SK-N-SH (cell line): ENCODE measurements around the gene TCF3. TPM values are rescaled to one million over a fixed set of nuclear protein-coding genes. Genes with fewer than 3 reads are reported as not detected.

Experiments
- CTCF ChIA-PET: fragments of 300-600, 350-600 bp; formaldehyde crosslinking; extraction: SDS; loops from one replicate; lab custom pipeline; 2021; lab: Yijun Ruan, JAX
- POLR2A ChIA-PET: fragments of 350-600 bp; sonication (Branson Sonifier 250); formaldehyde crosslinking; extraction: SDS; loops from one replicate; lab custom pipeline; 2020; ENCODE audit warnings: antibody characterized with exemption, inconsistent platforms; lab: Yijun Ruan, JAX
- DNase-seq: peaks from one replicate; pipeline ENCODE4 v3.0.0; 2012
- H2AFZ ChIP-seq: fragments of 200-600 bp; sonication (generic); 2 replicates; pipeline ENCODE4 v1.8.1; 2016; ENCODE audit warnings: antibody characterized with exemption, mild to moderate bottlenecking, low read depth
- H3F3A ChIP-seq: fragments of 200-600 bp; sonication (generic); replicated peaks from 2 replicates; pipeline ENCODE3; 2016; ENCODE audit warnings: antibody characterized with exemption, mild to moderate bottlenecking; ENCODE audit not compliant: insufficient read depth
- H3K27ac ChIP-seq, 2 experiments: fragments of 200-500 bp in 1 of 2; fragments of 200-600 bp in 1 of 2; sonication (Bioruptor generic) in 1 of 2; sonication (generic), shearing (Covaris generic) in 1 of 2; 2 replicates each; pipeline versions ENCODE4 v1.5.1 to v1.6.1; 2014 to 2016; ENCODE audit warnings: low read depth in 2 of 2, inconsistent platforms in 1 of 2, low read length in 1 of 2, mild to moderate bottlenecking in 1 of 2, mixed read lengths in 1 of 2
- H3K27me3 ChIP-seq: fragments of 200-600 bp; sonication (generic), shearing (Covaris generic); 2 replicates; pipeline ENCODE4 v1.6.1; 2016; ENCODE audit warnings: mixed run types; ENCODE audit not compliant: insufficient read depth
- H3K36me3 ChIP-seq, 2 experiments: fragments of 200-500 bp in 1 of 2; fragments of 200-600 bp in 1 of 2; sonication (Bioruptor generic) in 1 of 2; sonication (generic) in 1 of 2; replicated peaks in 1 of 2; 2 replicates each; pipeline versions ENCODE3 to v1.5.1; 2014 to 2016; ENCODE audit warnings: low read length in 1 of 2, mild to moderate bottlenecking in 1 of 2; ENCODE audit not compliant: insufficient read depth in 2 of 2, control insufficient read depth in 1 of 2
- H3K4me1 ChIP-seq, 2 experiments: fragments of 200-500 bp in 1 of 2; fragments of 200-600 bp in 1 of 2; sonication (Bioruptor generic) in 1 of 2; sonication (generic), shearing (Covaris generic) in 1 of 2; 2 replicates each; pipeline versions ENCODE4 v1.5.1 to v1.6.1; 2014 to 2016; ENCODE audit warnings: low read depth in 1 of 2, low read length in 1 of 2, mixed run types in 1 of 2; ENCODE audit not compliant: insufficient read depth in 2 of 2, control insufficient read depth in 1 of 2
- H3K4me2 ChIP-seq: fragments of 200-600 bp; sonication (generic), shearing (Covaris generic); 2 replicates; pipeline ENCODE4 v1.6.1; 2017; ENCODE audit warnings: mixed run types
- H3K4me3 ChIP-seq, 2 experiments: fragments of 200-500 bp in 1 of 2; fragments of 200-600 bp in 1 of 2; sonication (Bioruptor generic) in 1 of 2; sonication (generic), shearing (Covaris generic) in 1 of 2; 2 replicates each; pipeline versions ENCODE4 v1.5.1 to v1.8.1; 2014 to 2016; ENCODE audit warnings: low read depth in 2 of 2, inconsistent platforms in 1 of 2, low read length in 1 of 2, mild to moderate bottlenecking in 1 of 2, mixed read lengths in 1 of 2, moderate library complexity in 1 of 2
- H3K79me2 ChIP-seq: fragments of 200-600 bp; sonication (generic); 2 replicates; pipeline ENCODE4 v1.8.1; 2017; ENCODE audit warnings: mild to moderate bottlenecking; ENCODE audit not compliant: insufficient read depth
- H3K9ac ChIP-seq: fragments of 200-600 bp; sonication (generic); 2 replicates; pipeline ENCODE4 v1.6.1; 2017; ENCODE audit warnings: mixed run types
- H3K9me2 ChIP-seq: fragments of 200-600 bp; sonication (generic); 2 replicates; pipeline ENCODE4 v1.6.1; 2017; ENCODE audit warnings: mixed run types
- H3K9me3 ChIP-seq: fragments of 200-600 bp; sonication (generic); 2 replicates; pipeline ENCODE4 v1.6.1; 2017; ENCODE audit warnings: mixed run types, mild to moderate bottlenecking, moderate library complexity
- H4K20me1 ChIP-seq: fragments of 200-600 bp; sonication (generic); 2 replicates; pipeline ENCODE4 v1.6.1; 2017; ENCODE audit warnings: mild to moderate bottlenecking, mixed run types; ENCODE audit not compliant: insufficient read depth
- ELF1 ChIP-seq: IDR thresholded peaks from 2 replicates; pipeline ENCODE4 v1.4.0; 2012
- EZH2phosphoT487 ChIP-seq: fragments of 200-600 bp; sonication (generic); IDR thresholded peaks from 2 replicates; pipeline ENCODE4 v1.6.1; 2017; ENCODE audit warnings: low read depth, mixed run types, mild to moderate bottlenecking, antibody characterized with exemption, moderate library complexity, borderline replicate concordance
- FOXJ3 ChIP-seq: sonication (generic); formaldehyde crosslinking; IDR thresholded peaks from 2 replicates; pipeline ENCODE4 v1.5.1; 2020; ENCODE audit warnings: mild to moderate bottlenecking, missing genetic modification reagents
- FOXM1 ChIP-seq: IDR thresholded peaks from 2 replicates; pipeline ENCODE4 v1.4.0; 2012; ENCODE audit warnings: low read depth, mild to moderate bottlenecking
- GABPA ChIP-seq: IDR thresholded peaks from 2 replicates; pipeline ENCODE4 v1.4.0; 2012; ENCODE audit warnings: low read depth, mild to moderate bottlenecking
- JUND ChIP-seq: IDR thresholded peaks from 2 replicates; pipeline ENCODE4 v1.4.0; 2012
- NFIC ChIP-seq: IDR thresholded peaks from 2 replicates; pipeline ENCODE4 v1.4.0; 2012; ENCODE audit warnings: borderline replicate concordance
- POLR2AphosphoS5 ChIP-seq: IDR thresholded peaks from 2 replicates; pipeline ENCODE4 v1.6.1; 2012; ENCODE audit warnings: low read depth, low read length
- RAD21 ChIP-seq: IDR thresholded peaks from 2 replicates; pipeline ENCODE4 v1.6.1; 2012; ENCODE audit warnings: mild to moderate bottlenecking, low read length
- RCOR1 ChIP-seq: fragments of 150-350 bp; IDR thresholded peaks from 2 replicates; pipeline ENCODE4 v1.6.1; 2017; ENCODE audit warnings: antibody characterized with exemption, low read length
- RXRA ChIP-seq: IDR thresholded peaks from 2 replicates; pipeline ENCODE4 v1.4.0; 2012; ENCODE audit warnings: low read depth, mild to moderate bottlenecking, borderline replicate concordance
- TAF1 ChIP-seq: IDR thresholded peaks from 2 replicates; pipeline ENCODE4 v1.6.1; 2012; ENCODE audit warnings: low read depth, mild to moderate bottlenecking, low read length, moderate library complexity, borderline replicate concordance
- TEAD4 ChIP-seq: IDR thresholded peaks from 2 replicates; pipeline ENCODE4 v1.4.0; 2012; ENCODE audit warnings: mild to moderate bottlenecking, borderline replicate concordance; ENCODE audit not compliant: insufficient read depth
- YY1 ChIP-seq: IDR thresholded peaks from 2 replicates; pipeline ENCODE4 v1.4.0; 2012; ENCODE audit warnings: low read depth, mild to moderate bottlenecking
- WGBS: methylation state at CpG from one replicate; pipeline ENCODE4 v1.1.6; 2017; ENCODE audit warnings: low lambda C conversion rate; 5-methylcytosine and 5-hydroxymethylcytosine counted together
- polyA plus RNA-seq, 3 experiments: library from polyadenylated mRNA; depleted of rRNA; stranded (reverse); fragments of >200 nt; gene quantifications; 2 replicates each; pipeline ENCODE4 v1.2.3, GENCODE V29; 2012
- TF ChIP-seq, protein P1 (sequence below): fragments of 150-350 bp; IDR thresholded peaks from 2 replicates; pipeline ENCODE4 v1.6.1; 2017; ENCODE audit warnings: antibody characterized with exemption, low read length, low read depth, borderline replicate concordance
- TF ChIP-seq, protein P2 (sequence below): IDR thresholded peaks from 2 replicates; pipeline ENCODE4 v1.6.1; 2012; ENCODE audit warnings: mild to moderate bottlenecking, low read depth, low read length, moderate library complexity
- TF ChIP-seq, protein P3 (sequence below): fragments of 150-350 bp; IDR thresholded peaks from 2 replicates; pipeline ENCODE4 v1.6.1; 2016; ENCODE audit warnings: mild to moderate bottlenecking, low read depth, low read length
- TF ChIP-seq, protein P4 (sequence below): IDR thresholded peaks from 2 replicates; pipeline ENCODE4 v1.4.0; 2012; ENCODE audit warnings: low read depth, borderline replicate concordance
- TF ChIP-seq, protein P5 (sequence below): IDR thresholded peaks from 2 replicates; pipeline ENCODE4; 2012

TCF3 gene
- polyA plus RNA-seq, 1 of the 3 experiments (the other 2 are of a cell fraction) = 104 TPM

DNA sequence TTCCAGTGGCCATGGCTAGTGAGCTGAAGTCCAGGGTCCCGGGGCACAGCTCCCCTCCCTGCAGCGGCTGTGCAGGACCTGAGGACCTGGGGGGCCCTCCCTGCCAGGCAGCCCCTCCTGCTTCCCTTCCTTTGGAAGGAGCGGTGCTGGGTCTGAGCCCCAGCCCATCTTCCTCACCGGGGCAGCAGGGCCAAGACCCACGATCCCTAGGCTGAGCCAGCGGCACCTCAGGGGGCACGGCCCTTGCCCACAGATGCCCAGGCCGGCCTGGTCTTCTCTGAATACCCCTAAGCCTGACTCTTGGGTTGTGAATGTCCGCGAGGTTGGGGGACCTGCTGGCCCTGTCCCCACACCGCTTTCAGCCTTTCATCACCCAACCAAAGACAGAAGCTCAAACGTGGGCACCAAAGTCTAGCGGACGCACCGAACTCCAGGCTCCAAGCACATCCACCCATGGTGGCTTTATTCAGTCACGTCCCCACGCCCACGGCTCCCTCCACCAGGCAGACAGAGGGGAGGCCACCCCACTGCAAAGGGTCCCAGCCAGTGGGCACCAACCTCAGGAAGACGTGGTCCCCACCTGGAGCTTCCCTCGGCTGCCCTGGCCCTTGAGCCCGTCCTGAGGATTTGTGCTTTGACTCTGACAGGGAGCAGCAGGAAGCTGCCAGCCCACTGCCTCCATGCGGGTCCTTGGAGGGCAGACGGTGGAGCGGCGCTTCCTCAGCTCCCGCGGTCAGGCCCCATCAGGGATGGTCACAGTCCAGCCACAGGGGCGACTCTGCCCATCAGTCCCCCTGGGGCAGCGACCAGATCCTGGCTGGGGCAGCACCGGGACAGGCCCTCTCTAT lies 75.9 kb downstream of the TCF3 start:
- H3K9me3 ChIP-seq = no peaks in the 10 kb centered on the region
- H3K4me3 ChIP-seq = no peak overlapping the region
- H3K4me2 ChIP-seq = no peak overlapping the region
- WGBS = 96% methylated on average over 9 of the region's 30 CpGs
- no peaks in the 10 kb centered on the region; the same call in 1 of the 2 replicates for H3K79me2 ChIP-seq
- TF ChIP-seq, protein P1, sequence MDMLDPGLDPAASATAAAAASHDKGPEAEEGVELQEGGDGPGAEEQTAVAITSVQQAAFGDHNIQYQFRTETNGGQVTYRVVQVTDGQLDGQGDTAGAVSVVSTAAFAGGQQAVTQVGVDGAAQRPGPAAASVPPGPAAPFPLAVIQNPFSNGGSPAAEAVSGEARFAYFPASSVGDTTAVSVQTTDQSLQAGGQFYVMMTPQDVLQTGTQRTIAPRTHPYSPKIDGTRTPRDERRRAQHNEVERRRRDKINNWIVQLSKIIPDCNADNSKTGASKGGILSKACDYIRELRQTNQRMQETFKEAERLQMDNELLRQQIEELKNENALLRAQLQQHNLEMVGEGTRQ = no peak
- TF ChIP-seq EZH2phosphoT487 (no peak), FOXJ3 (no peak), POLR2AphosphoS5 (no peak), YY1 (no peak), JUND (no peak), GABPA (no peak), TEAD4 (no peak), RAD21 (no peak), RCOR1 (no peak), TAF1 (no peak), FOXM1 (no peak), RXRA (no peak), ELF1 (no peak), NFIC (no peak)
- TF ChIP-seq, protein P2, sequence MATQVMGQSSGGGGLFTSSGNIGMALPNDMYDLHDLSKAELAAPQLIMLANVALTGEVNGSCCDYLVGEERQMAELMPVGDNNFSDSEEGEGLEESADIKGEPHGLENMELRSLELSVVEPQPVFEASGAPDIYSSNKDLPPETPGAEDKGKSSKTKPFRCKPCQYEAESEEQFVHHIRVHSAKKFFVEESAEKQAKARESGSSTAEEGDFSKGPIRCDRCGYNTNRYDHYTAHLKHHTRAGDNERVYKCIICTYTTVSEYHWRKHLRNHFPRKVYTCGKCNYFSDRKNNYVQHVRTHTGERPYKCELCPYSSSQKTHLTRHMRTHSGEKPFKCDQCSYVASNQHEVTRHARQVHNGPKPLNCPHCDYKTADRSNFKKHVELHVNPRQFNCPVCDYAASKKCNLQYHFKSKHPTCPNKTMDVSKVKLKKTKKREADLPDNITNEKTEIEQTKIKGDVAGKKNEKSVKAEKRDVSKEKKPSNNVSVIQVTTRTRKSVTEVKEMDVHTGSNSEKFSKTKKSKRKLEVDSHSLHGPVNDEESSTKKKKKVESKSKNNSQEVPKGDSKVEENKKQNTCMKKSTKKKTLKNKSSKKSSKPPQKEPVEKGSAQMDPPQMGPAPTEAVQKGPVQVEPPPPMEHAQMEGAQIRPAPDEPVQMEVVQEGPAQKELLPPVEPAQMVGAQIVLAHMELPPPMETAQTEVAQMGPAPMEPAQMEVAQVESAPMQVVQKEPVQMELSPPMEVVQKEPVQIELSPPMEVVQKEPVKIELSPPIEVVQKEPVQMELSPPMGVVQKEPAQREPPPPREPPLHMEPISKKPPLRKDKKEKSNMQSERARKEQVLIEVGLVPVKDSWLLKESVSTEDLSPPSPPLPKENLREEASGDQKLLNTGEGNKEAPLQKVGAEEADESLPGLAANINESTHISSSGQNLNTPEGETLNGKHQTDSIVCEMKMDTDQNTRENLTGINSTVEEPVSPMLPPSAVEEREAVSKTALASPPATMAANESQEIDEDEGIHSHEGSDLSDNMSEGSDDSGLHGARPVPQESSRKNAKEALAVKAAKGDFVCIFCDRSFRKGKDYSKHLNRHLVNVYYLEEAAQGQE = no peak
- TF ChIP-seq, protein P3, sequence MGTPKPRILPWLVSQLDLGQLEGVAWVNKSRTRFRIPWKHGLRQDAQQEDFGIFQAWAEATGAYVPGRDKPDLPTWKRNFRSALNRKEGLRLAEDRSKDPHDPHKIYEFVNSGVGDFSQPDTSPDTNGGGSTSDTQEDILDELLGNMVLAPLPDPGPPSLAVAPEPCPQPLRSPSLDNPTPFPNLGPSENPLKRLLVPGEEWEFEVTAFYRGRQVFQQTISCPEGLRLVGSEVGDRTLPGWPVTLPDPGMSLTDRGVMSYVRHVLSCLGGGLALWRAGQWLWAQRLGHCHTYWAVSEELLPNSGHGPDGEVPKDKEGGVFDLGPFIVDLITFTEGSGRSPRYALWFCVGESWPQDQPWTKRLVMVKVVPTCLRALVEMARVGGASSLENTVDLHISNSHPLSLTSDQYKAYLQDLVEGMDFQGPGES = no peak
- TF ChIP-seq, protein P4, sequence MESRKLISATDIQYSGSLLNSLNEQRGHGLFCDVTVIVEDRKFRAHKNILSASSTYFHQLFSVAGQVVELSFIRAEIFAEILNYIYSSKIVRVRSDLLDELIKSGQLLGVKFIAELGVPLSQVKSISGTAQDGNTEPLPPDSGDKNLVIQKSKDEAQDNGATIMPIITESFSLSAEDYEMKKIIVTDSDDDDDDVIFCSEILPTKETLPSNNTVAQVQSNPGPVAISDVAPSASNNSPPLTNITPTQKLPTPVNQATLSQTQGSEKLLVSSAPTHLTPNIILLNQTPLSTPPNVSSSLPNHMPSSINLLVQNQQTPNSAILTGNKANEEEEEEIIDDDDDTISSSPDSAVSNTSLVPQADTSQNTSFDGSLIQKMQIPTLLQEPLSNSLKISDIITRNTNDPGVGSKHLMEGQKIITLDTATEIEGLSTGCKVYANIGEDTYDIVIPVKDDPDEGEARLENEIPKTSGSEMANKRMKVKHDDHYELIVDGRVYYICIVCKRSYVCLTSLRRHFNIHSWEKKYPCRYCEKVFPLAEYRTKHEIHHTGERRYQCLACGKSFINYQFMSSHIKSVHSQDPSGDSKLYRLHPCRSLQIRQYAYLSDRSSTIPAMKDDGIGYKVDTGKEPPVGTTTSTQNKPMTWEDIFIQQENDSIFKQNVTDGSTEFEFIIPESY = no peak
- TF ChIP-seq, protein P5, sequence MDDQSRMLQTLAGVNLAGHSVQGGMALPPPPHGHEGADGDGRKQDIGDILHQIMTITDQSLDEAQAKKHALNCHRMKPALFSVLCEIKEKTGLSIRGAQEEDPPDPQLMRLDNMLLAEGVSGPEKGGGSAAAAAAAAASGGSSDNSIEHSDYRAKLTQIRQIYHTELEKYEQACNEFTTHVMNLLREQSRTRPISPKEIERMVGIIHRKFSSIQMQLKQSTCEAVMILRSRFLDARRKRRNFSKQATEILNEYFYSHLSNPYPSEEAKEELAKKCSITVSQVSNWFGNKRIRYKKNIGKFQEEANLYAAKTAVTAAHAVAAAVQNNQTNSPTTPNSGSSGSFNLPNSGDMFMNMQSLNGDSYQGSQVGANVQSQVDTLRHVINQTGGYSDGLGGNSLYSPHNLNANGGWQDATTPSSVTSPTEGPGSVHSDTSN = no peak
- no peak overlapping the region for H3K27ac ChIP-seq
- ChIA-PET CTCF (interaction anchor here (1.1 to 3.4 kb wide), 3 partner anchors 9 to 31 kb away, joined by 3 to 18 read pairs (median 4); partner anchors contain the start of gene MEX3D), POLR2A (interaction anchor here (1.3 kb wide), 1 partner anchor 10 kb away, joined by 3 read pairs; no protein-coding TSS in a partner anchor)
- peaks cover 3 to 26% of the 10 kb centered on the region in 2 experiments for H3K36me3 ChIP-seq
- H3K9ac ChIP-seq = no peak overlapping the region
- H2AFZ ChIP-seq = no peak overlapping the region
- no peaks in the 10 kb centered on the region for H3K9me2 ChIP-seq
- no peak for DNase-seq
- no peaks in the 10 kb centered on the region for H3K27me3 ChIP-seq
- no peaks in the 10 kb centered on the region for H4K20me1 ChIP-seq
- H3K4me1 ChIP-seq = no peaks in the 10 kb centered on the region
- peaks cover 5% of the 10 kb centered on the region for H3F3A ChIP-seq
